Breast epithelium (tissue), 4 donors: ENCODE results near the gene KRT7. TPM values are rescaled to one million over a fixed set of nuclear protein-coding genes. Genes with fewer than 3 reads are reported as not detected.

ENCODE experiments used
- DNase-seq, 2 donors: peaks; one replicate each; pipeline ENCODE4 v3.0.0-alpha.2; 2019; ENCODE audit warnings: low spot score in 2 of 2
- H3K27ac ChIP-seq, 2 donors: fragments of 200-600 bp; sonication (generic) in 1 of 2; one replicate each; pipeline ENCODE4 v1.5.1; 2016 to 2019; ENCODE audit warnings: mild to moderate bottlenecking in 1 of 2
- H3K27me3 ChIP-seq, 2 donors: fragments of 200-600 bp; sonication (generic) in 1 of 2; one replicate each; pipeline versions ENCODE4 v1.5.1 to v1.6.0; 2017 to 2019; ENCODE audit warnings: control low read depth in 1 of 2, mild to moderate bottlenecking in 1 of 2
- H3K36me3 ChIP-seq: fragments of 200-600 bp; one replicate; pipeline ENCODE4 v1.5.1; 2019
- H3K4me1 ChIP-seq, 2 donors: fragments of 200-600 bp; sonication (generic); one replicate each; pipeline ENCODE4 v1.5.1; 2016 to 2019; ENCODE audit warnings: control low read depth in 1 of 2
- H3K4me3 ChIP-seq, 3 donors: fragments of 200-600 bp; sonication (generic); 1 replicate in 2 of 3; 2 replicates in 1 of 3; pipeline ENCODE4 v1.5.1; 2016 to 2019; ENCODE audit warnings: mild to moderate bottlenecking in 3 of 3, moderate library complexity in 2 of 3
- H3K9me3 ChIP-seq, 2 donors: fragments of 200-600 bp; sonication (generic) in 1 of 2; one replicate each; pipeline ENCODE4 v1.5.1; 2016 to 2019; ENCODE audit warnings: control low read depth in 1 of 2
- POLR2A ChIP-seq: fragments of 450-650 bp; IDR thresholded peaks from one replicate; pipeline ENCODE4 v1.6.1; 2016; ENCODE audit warnings: antibody characterized with exemption, mild to moderate bottlenecking, moderate library complexity
- POLR2AphosphoS5 ChIP-seq, 3 donors: sonication (generic); formaldehyde crosslinking; IDR thresholded peaks; one replicate each; pipeline ENCODE4 v1.6.1; 2017; ENCODE audit warnings: antibody characterized with exemption in 3 of 3
- intact Hi-C: fragments of 100-400 bp; cut with DNase I; formaldehyde crosslinking; loops from one replicate; pipeline ENCODE4 v1.15.1; 2023; ENCODE audit warnings: low total_unique reads
- total RNA-seq, 3 donors: library from RNA; depleted of rRNA; stranded (reverse); fragments of >200 nt; gene quantifications; one replicate each; pipeline ENCODE4 v1.1.0, GENCODE V29; 2016
- TF ChIP-seq, protein P1 (sequence below), 3 donors: fragments of 450-650 bp; IDR thresholded peaks; one replicate each; pipeline ENCODE4 v1.5.1; 2016 to 2017; ENCODE audit warnings: antibody characterized with exemption in 3 of 3, mild to moderate bottlenecking in 3 of 3, moderate library complexity in 3 of 3

KRT7 gene
- total RNA-seq, 3 donors from 2014 or later, result 4.2 to 1,051 (median 358) TPM

DNA sequence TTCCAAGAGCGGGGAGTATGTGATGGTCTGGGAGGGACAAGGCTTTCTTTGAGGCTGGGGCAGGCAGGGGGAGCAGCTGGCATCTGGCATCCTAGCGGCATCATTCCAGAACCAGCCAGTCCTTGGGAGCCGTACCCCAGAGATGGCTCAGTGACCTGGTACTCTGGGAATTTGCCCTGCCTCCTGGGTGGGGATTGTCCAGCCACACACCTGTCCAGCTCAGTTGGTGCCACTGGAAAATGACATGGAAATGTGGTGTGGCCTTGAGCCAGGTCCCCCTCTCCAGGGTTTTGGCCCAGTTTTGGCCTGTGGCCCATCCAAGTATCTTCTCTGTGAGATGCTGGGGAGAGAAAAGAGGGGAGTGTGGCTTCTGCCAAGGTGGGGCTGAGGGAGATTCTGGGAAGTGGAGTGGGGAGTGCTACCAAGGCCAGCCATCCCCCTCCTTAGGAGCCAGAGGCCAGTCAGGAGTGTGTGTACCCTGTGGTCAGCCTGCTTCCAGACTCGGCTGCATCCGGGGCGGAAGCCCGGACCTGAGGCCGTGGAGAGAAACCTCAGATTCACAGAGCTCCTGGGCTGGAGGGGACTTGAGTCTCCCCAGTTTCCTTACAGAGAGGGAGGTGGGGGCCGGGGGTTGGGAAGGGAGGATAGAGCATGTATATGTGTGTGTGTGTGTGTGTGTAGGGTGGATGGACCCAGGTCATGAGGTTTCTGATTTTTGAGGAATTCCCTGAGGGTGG is 26.6 kb upstream of the KRT7 start:
- peak overlapping the region; percentile 80 to 88 for H3K27ac ChIP-seq

DNA sequence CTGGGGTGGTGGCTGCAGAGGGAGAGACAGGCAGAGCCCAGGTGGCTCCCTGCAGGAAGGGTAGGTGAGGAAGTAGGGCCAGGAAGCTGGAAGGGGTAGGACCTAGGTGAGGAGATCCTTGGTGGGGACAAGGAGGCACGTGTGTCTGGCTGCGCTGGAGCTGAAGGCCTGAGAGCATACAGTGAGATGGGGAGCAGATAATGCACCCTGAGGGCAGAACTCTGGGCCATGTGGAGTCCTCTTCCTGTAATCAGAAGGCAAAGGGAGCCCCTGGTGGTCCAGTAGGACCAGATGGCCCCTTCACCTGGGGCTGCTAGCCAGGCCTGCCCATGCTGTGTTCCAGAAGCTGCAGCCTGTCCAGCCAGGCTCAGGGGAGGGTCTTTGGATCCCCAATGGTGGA is 25.9 kb upstream of the KRT7 start:
- TF ChIP-seq, protein P1, sequence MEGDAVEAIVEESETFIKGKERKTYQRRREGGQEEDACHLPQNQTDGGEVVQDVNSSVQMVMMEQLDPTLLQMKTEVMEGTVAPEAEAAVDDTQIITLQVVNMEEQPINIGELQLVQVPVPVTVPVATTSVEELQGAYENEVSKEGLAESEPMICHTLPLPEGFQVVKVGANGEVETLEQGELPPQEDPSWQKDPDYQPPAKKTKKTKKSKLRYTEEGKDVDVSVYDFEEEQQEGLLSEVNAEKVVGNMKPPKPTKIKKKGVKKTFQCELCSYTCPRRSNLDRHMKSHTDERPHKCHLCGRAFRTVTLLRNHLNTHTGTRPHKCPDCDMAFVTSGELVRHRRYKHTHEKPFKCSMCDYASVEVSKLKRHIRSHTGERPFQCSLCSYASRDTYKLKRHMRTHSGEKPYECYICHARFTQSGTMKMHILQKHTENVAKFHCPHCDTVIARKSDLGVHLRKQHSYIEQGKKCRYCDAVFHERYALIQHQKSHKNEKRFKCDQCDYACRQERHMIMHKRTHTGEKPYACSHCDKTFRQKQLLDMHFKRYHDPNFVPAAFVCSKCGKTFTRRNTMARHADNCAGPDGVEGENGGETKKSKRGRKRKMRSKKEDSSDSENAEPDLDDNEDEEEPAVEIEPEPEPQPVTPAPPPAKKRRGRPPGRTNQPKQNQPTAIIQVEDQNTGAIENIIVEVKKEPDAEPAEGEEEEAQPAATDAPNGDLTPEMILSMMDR (IDR thresholded peaks at IDR 0.05), result no peak
- no peak for TF ChIP-seq POLR2AphosphoS5 (IDR thresholded peaks at IDR 0.05)
- TF ChIP-seq POLR2A, result no peak
- DNase-seq, result peak in 1 of 2 donors; percentile 46
- Histone ChIP-seq H3K4me3 (no peak overlapping the region), H3K27me3 (no peaks in the 10 kb centered on the region), H3K9me3 (no peaks in the 10 kb centered on the region), H3K4me1 (peaks cover 0 to 17% of the 10 kb centered on the region in 2 donors), H3K27ac (peak overlapping the region; percentile 80 to 88), H3K36me3 (no peaks in the 10 kb centered on the region)
- intact Hi-C loops, result no loop called here

More for the DNA sequence above, 26.6 kb upstream of the KRT7 start:
- intact Hi-C loops, result no loop called here
- Histone ChIP-seq H3K36me3 (no peaks in the 10 kb centered on the region), H3K4me3 (no peak overlapping the region), H3K27me3 (no peaks in the 10 kb centered on the region), H3K4me1 (peaks cover 0 to 17% of the 10 kb centered on the region in 2 donors), H3K9me3 (no peaks in the 10 kb centered on the region)
- TF ChIP-seq POLR2AphosphoS5 (IDR thresholded peaks at IDR 0.05) (no peak), POLR2A (no peak)
- TF ChIP-seq, protein P1 (IDR thresholded peaks at IDR 0.05), result no peak
- peak in 1 of 2 donors; percentile 46 for DNase-seq

DNA sequence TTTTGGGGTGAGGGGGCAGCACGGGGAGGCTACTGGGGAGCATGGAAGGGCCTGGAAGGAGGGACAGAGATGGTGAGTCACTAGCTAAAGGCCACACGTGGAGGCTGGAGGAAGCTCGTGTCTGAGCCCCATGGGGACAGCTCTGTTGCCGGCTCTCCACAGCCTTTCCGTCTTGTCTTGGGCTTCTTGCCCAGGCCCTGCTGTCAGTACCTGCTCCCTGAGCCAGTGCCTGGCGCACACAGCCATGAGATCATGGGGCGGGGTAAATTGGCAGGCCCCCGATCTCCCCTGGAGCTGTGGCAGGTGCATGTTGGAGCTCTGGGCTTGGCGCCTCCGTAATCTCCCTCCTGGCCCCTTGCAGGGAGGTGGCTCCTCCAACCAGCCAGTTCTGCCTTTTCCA is 25.1 kb upstream of the KRT7 start:
- intact Hi-C loops, result no loop called here
- TF ChIP-seq POLR2AphosphoS5 (IDR thresholded peaks at IDR 0.05) (peak; percentile 17 to 59 (median 39)), POLR2A (no peak)
- TF ChIP-seq, protein P1 (IDR thresholded peaks at IDR 0.05), result no peak
- peak overlapping the region; percentile 80 to 88 for H3K27ac ChIP-seq

DNA sequence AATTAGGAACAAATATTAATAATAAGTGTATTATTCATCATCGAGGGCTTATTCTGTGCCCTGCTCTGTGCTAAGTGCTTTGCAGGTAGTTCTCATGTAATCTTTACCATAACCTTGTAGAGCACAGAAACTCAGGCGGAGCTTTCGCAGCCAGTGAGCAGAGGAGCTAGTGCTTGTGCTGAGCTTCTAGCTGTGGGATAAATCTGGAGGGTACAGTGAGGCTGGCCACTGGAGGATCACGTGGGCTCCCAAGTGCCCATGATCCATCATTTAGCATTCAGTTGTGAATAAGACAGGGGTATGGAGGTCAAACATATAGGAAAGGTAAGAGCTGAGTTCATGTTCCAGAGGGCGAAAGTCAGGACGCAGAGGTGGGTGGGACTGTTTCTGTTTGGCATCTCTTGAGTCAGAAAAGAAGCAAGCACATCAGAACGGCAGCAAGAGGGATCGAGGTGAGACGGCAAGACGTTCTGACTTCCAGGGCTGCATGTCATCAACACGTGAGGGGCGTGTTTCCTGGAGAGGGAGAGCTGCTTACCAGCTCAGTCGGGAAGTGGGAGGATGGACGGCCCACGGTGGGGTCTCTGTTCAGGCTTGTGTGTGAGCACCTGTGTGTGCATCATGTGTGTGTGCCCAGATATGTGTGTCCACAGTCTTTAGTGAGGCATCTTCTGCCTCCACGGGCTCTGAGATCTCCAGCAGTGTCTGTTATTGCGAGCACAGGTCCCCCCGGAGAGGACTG is 24.4 kb upstream of the KRT7 start:
- intact Hi-C loops, result no loop called here
- peaks cover 0 to 13% of the 10 kb centered on the region in 2 donors for H3K4me1 ChIP-seq
- H3K4me3 ChIP-seq, result no peak overlapping the region
- DNase-seq, result peak in 1 of 2 donors; percentile 51
- no peaks in the 10 kb centered on the region for H3K36me3 ChIP-seq
- no peaks in the 10 kb centered on the region for H3K27me3 ChIP-seq
- no peaks in the 10 kb centered on the region for H3K9me3 ChIP-seq
- no peak for TF ChIP-seq POLR2A
- no peak for TF ChIP-seq POLR2AphosphoS5 (IDR thresholded peaks at IDR 0.05)
- TF ChIP-seq, protein P1 (IDR thresholded peaks at IDR 0.05), result no peak
- peak overlapping the region; percentile 80 to 88 for H3K27ac ChIP-seq

More for the DNA sequence above, 25.1 kb upstream of the KRT7 start:
- no peaks in the 10 kb centered on the region for H3K36me3 ChIP-seq
- H3K4me1 ChIP-seq, result peaks cover 0 to 14% of the 10 kb centered on the region in 2 donors
- no peak overlapping the region for H3K4me3 ChIP-seq
- peak; percentile 93 to 95 for DNase-seq
- no peaks in the 10 kb centered on the region for H3K9me3 ChIP-seq
- H3K27me3 ChIP-seq, result no peaks in the 10 kb centered on the region

GRCh38 chr12:52209321-52209720 is 23.7 kb upstream of the KRT7 start:
- intact Hi-C loops, result no loop called here
- no peak for TF ChIP-seq POLR2A
- TF ChIP-seq, protein P1 (IDR thresholded peaks at IDR 0.05), result no peak
- TF ChIP-seq POLR2AphosphoS5 (IDR thresholded peaks at IDR 0.05), result peak in 1 of 3 donors; percentile 10
- peaks cover 0 to 11% of the 10 kb centered on the region in 2 donors for H3K4me1 ChIP-seq
- H3K27me3 ChIP-seq, result no peaks in the 10 kb centered on the region
- no peaks in the 10 kb centered on the region for H3K9me3 ChIP-seq
- H3K27ac ChIP-seq, result peak overlapping the region in 1 of 2 donors; percentile 33
- peak; percentile 49 to 63 for DNase-seq
- H3K4me3 ChIP-seq, result no peak overlapping the region
- H3K36me3 ChIP-seq, result no peaks in the 10 kb centered on the region
